HEK293 (cell line): ENCODE data around the gene COL6A1.

Experiments
- CTCF ChIA-PET: fragments of 350-600 bp; formaldehyde crosslinking; extraction: SDS; loops from one replicate; lab custom pipeline; 2021; ENCODE audit warnings: antibody characterized with exemption; lab: Yijun Ruan, JAX
- POLR2A ChIA-PET: fragments of 300-600 bp; formaldehyde crosslinking; extraction: SDS; loops from one replicate; lab custom pipeline; 2020; ENCODE audit warnings: antibody characterized with exemption, inconsistent platforms; lab: Yijun Ruan, JAX
- H3K27ac ChIP-seq: fragments of 200-500 bp; sonication (Bioruptor generic); 2 replicates; pipeline ENCODE4 v1.5.1; 2014; ENCODE audit warnings: low read depth, low read length, control low read depth, inconsistent platforms; ENCODE audit errors: extremely low read depth
- H3K36me3 ChIP-seq, 2 experiments: fragments of 200-500 bp in 1 of 2; sonication (Bioruptor generic) in 1 of 2; 1 replicate in 1 of 2; 2 replicates in 1 of 2; pipeline ENCODE4 v1.5.1; 2014 to 2017; ENCODE audit warnings: inconsistent platforms in 2 of 2, low read length in 2 of 2; ENCODE audit not compliant: control insufficient read depth in 2 of 2, insufficient read depth in 1 of 2
- H3K4me1 ChIP-seq: fragments of 200-500 bp; sonication (Bioruptor generic); 2 replicates; pipeline ENCODE4 v1.5.1; 2014; ENCODE audit warnings: mild to moderate bottlenecking, low read length, inconsistent platforms; ENCODE audit not compliant: control insufficient read depth, insufficient read depth
- H3K4me3 ChIP-seq: 2 replicates; pipeline ENCODE4 v1.5.1; 2011; ENCODE audit warnings: low read depth, mild to moderate bottlenecking, control low read depth, low read length, moderate library complexity
- H3K9me3 ChIP-seq: fragments of 200-500 bp; sonication (Bioruptor generic); 2 replicates; pipeline ENCODE4 v1.5.1; 2014; ENCODE audit warnings: low read depth, low read length, inconsistent platforms; ENCODE audit not compliant: control insufficient read depth, insufficient read depth
- BCL11A ChIP-seq: fragments of 450-650 bp; formaldehyde crosslinking; IDR thresholded peaks from 2 replicates; pipeline ENCODE4 v1.5.1; 2016; ENCODE audit warnings: low read depth, missing biosample characterization, missing genetic modification characterization
- BCL11B ChIP-seq: fragments of 450-650 bp; formaldehyde crosslinking; IDR thresholded peaks from 2 replicates; pipeline ENCODE4 v1.5.1; 2016; ENCODE audit warnings: low read depth, missing biosample characterization, missing genetic modification characterization
- KLF10 ChIP-seq: fragments of 450-650 bp; IDR thresholded peaks from 2 replicates; pipeline ENCODE4 v1.5.1; 2018; ENCODE audit warnings: missing biosample characterization, mild to moderate bottlenecking, missing genetic modification characterization
- SALL2 ChIP-seq: fragments of 450-650 bp; formaldehyde crosslinking; IDR thresholded peaks from 2 replicates; pipeline ENCODE4 v1.5.0; 2017; ENCODE audit warnings: missing biosample characterization, mild to moderate bottlenecking, missing genetic modification characterization, borderline replicate concordance
- SP3 ChIP-seq: fragments of 450-650 bp; formaldehyde crosslinking; IDR thresholded peaks from 2 replicates; pipeline ENCODE4 v1.5.1; 2016; ENCODE audit warnings: missing biosample characterization, missing genetic modification characterization
- ZBTB48 ChIP-seq: fragments of 450-650 bp; formaldehyde crosslinking; IDR thresholded peaks from 2 replicates; pipeline ENCODE4 v1.5.1; 2016; ENCODE audit warnings: missing biosample characterization, missing genetic modification characterization
- ZNF133 ChIP-seq: fragments of 450-650 bp; formaldehyde crosslinking; IDR thresholded peaks from 2 replicates; pipeline ENCODE4 v1.5.1; 2016; ENCODE audit warnings: missing biosample characterization, missing genetic modification characterization
- ZNF223 ChIP-seq: fragments of 450-650 bp; formaldehyde crosslinking; IDR thresholded peaks from 2 replicates; pipeline ENCODE4 v1.5.1; 2016; ENCODE audit warnings: missing biosample characterization, missing genetic modification characterization
- ZNF274 ChIP-seq, 2 experiments: fragments of 200-500 bp in 1 of 2; fragments of 450-650 bp in 1 of 2; sonication (Bioruptor generic) in 1 of 2; formaldehyde crosslinking in 1 of 2; IDR thresholded peaks; 2 replicates each; pipeline versions ENCODE4 v1.5.1 to v1.6.1; 2014 to 2016; ENCODE audit warnings: borderline replicate concordance in 1 of 2, inconsistent platforms in 1 of 2, low read length in 1 of 2, missing biosample characterization in 1 of 2, missing genetic modification characterization in 1 of 2
- ZNF302 ChIP-seq: fragments of 450-650 bp; formaldehyde crosslinking; IDR thresholded peaks from 2 replicates; pipeline ENCODE4 v1.5.1; 2016; ENCODE audit warnings: missing biosample characterization, missing genetic modification characterization, low read depth
- ZNF391 ChIP-seq: fragments of 450-650 bp; formaldehyde crosslinking; IDR thresholded peaks from 2 replicates; pipeline ENCODE4 v1.5.1; 2016; ENCODE audit warnings: low read depth, missing biosample characterization, missing genetic modification characterization, borderline replicate concordance
- ZNF433 ChIP-seq: fragments of 450-650 bp; formaldehyde crosslinking; IDR thresholded peaks from 2 replicates; pipeline ENCODE4 v1.5.1; 2016; ENCODE audit warnings: missing biosample characterization, missing genetic modification characterization, low read depth
- ZNF561 ChIP-seq: fragments of 450-650 bp; IDR thresholded peaks from 2 replicates; pipeline ENCODE4 v1.5.1; 2018; ENCODE audit warnings: missing biosample characterization, missing genetic modification characterization, borderline replicate concordance
- ZNF626 ChIP-seq: fragments of 450-650 bp; sonication (Bioruptor Pico); formaldehyde crosslinking; IDR thresholded peaks from 2 replicates; pipeline ENCODE4 v1.5.1; 2018; ENCODE audit warnings: missing biosample characterization, missing genetic modification characterization, inconsistent platforms
- ZNF785 ChIP-seq: fragments of 450-650 bp; formaldehyde crosslinking; IDR thresholded peaks from 2 replicates; pipeline ENCODE4 v1.5.1; 2016; ENCODE audit warnings: missing biosample characterization, missing genetic modification characterization
- ZSCAN16 ChIP-seq: fragments of 450-650 bp; formaldehyde crosslinking; IDR thresholded peaks from 2 replicates; pipeline ENCODE4 v1.5.1; 2016; ENCODE audit warnings: missing biosample characterization, missing genetic modification characterization
- TF ChIP-seq, protein P1 (sequence below): fragments of 450-650 bp; formaldehyde crosslinking; IDR thresholded peaks from 2 replicates; pipeline ENCODE4 v1.5.1; 2016; ENCODE audit warnings: missing biosample characterization, missing genetic modification characterization, low read depth
- TF ChIP-seq, protein P2 (sequence below): fragments of 450-650 bp; formaldehyde crosslinking; IDR thresholded peaks from 2 replicates; pipeline ENCODE4 v1.5.1; 2016; ENCODE audit warnings: missing biosample characterization, missing genetic modification characterization

Gene COL6A1

DNA sequence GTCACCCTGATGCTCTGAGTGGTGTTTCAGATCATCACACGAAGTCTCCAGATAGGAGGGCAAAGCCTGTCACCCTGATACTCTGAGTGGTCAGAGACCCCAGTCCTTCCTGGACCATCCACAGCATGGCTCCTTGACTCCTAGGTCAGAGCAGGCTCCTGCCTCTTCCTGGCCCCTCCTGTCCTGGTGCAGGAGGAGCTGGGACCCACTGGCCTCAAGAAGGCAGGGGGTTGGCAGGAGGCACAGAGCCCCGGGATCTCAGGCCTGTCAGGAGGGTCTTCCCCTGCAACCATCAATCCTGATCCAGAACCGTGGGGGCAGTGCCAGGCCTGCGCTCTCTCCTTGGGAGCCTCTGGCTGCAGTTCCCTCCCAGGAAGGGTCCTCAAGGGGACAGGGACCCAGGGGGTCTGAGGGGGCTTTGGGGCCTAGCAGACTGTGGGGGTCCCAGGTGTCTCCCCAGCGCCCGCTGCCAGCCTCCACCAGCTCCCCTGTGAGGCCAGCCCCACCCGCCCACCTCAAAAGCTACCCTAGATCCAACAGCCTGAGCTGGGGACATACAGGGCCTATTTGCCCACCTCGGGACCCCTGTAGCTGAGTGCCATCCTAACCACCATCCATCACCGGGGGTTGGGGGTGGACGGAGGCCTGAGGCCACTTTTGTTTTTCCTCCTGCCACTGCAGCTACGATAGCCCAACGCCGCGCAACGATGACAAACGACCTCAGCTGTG is 27.5 kb downstream of the COL6A1 start (continued):
- TF ChIP-seq ZNF223 (no peak), ZNF626 (tag by site-specific recombination) (no peak)

DNA sequence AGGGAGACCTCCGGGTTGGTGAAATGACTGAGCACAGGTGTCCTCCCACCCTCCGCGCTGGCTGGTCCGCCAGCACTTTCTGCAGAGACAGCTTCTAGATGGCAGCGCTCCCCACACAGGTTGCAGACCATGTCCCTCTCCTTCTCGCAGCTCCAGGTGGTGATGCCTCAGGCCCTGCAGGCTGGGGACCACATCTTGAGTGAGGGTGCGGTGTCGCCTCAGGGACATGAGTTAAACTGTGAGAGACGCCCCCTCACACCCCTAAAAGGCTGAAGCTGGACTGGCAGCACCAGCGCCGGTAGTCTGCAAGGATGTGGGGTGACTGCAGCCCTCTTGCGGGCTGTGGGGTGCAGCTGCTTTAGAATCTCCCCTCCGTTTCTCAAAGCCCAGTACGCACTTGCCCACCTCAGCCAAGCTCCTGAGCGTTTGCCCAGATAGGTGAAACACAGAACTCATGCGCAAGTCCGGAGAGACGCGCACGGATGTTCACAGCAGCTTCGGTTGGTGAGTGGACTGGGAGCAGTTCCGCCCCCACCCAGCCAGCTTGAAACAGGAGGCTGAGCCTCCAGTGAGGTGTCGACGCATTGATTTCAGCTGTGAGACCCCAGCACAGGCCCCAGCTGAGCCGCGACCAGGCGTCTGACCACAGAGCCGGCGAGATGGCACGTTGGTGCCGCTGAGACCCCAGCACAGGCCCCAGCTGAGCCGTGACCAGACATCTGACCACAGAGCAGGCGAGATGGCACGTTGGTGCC is 28.6 kb downstream of the COL6A1 start:
- no peak overlapping the region for H3K27ac ChIP-seq
- POLR2A ChIA-PET = no interaction called here
- H3K36me3 ChIP-seq = no peaks in the 10 kb centered on the region
- CTCF ChIA-PET = interaction anchor here (1.6 kb wide), 1 partner anchor 40 kb away, joined by 3 read pairs; no protein-coding TSS in a partner anchor
- no peaks in the 10 kb centered on the region for H3K4me1 ChIP-seq
- no peaks in the 10 kb centered on the region for H3K9me3 ChIP-seq
- TF ChIP-seq SP3 (tag by site-specific recombination) (no peak), ZNF302 (tag by site-specific recombination) (no peak), BCL11A (tag by site-specific recombination) (no peak), SALL2 (no peak), KLF10 (tag by site-specific recombination) (no peak), ZNF561 (tag by site-specific recombination) (no peak), ZSCAN16 (tag by site-specific recombination) (no peak), ZNF785 (no peak), ZNF133 (tag by site-specific recombination) (no peak), ZBTB48 (tag by site-specific recombination) (no peak), ZNF391 (tag by site-specific recombination) (no peak), BCL11B (tag by site-specific recombination) (no peak), ZNF274 (IDR thresholded peaks at IDR 0.05; ENCODE audit: low read length) (no peak), ZNF274 (tag by site-specific recombination; IDR thresholded peaks at IDR 0.05; ENCODE audit: borderline replicate concordance) (no peak), ZNF433 (tag by site-specific recombination) (no peak)
- TF ChIP-seq, protein P1, sequence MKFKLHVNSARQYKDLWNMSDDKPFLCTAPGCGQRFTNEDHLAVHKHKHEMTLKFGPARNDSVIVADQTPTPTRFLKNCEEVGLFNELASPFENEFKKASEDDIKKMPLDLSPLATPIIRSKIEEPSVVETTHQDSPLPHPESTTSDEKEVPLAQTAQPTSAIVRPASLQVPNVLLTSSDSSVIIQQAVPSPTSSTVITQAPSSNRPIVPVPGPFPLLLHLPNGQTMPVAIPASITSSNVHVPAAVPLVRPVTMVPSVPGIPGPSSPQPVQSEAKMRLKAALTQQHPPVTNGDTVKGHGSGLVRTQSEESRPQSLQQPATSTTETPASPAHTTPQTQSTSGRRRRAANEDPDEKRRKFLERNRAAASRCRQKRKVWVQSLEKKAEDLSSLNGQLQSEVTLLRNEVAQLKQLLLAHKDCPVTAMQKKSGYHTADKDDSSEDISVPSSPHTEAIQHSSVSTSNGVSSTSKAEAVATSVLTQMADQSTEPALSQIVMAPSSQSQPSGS (tag by site-specific recombination) = no peak
- TF ChIP-seq, protein P2, sequence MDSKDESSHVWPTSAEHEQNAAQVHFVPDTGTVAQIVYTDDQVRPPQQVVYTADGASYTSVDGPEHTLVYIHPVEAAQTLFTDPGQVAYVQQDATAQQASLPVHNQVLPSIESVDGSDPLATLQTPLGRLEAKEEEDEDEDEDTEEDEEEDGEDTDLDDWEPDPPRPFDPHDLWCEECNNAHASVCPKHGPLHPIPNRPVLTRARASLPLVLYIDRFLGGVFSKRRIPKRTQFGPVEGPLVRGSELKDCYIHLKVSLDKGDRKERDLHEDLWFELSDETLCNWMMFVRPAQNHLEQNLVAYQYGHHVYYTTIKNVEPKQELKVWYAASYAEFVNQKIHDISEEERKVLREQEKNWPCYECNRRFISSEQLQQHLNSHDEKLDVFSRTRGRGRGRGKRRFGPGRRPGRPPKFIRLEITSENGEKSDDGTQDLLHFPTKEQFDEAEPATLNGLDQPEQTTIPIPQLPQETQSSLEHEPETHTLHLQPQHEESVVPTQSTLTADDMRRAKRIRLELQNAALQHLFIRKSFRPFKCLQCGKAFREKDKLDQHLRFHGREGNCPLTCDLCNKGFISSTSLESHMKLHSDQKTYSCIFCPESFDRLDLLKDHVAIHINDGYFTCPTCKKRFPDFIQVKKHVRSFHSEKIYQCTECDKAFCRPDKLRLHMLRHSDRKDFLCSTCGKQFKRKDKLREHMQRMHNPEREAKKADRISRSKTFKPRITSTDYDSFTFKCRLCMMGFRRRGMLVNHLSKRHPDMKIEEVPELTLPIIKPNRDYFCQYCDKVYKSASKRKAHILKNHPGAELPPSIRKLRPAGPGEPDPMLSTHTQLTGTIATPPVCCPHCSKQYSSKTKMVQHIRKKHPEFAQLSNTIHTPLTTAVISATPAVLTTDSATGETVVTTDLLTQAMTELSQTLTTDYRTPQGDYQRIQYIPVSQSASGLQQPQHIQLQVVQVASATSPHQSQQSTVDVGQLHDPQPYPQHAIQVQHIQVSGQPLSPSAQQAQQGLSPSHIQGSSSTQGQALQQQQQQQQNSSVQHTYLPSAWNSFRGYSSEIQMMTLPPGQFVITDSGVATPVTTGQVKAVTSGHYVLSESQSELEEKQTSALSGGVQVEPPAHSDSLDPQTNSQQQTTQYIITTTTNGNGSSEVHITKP (tag by site-specific recombination) = no peak
- H3K4me3 ChIP-seq = no peak overlapping the region
